ENCODE results near the gene GPRIN3.
"Not testable (repeated sequence)": the region's sequence is repeated elsewhere in the genome, so short reads cannot be mapped to it uniquely, and the experiment has no call there.

Gene GPRIN3

DNA sequence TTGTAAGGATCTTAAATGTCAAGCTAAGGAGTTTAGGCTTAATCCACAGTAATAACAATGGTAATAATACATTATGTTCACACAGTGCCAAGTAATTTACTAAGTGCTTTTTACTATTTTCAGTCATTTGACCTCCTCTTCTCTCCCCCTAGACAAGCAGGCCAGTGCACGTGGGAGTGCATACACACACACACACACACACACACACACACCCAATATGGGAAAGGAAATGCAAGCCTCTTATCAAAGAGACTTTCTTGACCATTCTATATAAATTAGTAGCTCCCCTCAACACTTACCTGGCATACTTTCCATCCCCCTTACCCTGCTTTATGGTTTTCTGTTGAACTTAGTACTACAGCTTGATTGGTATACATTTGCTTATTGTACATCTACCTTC lies 3.8 kb upstream of the GPRIN3 start:
- DNase-seq: no peak

DNA sequence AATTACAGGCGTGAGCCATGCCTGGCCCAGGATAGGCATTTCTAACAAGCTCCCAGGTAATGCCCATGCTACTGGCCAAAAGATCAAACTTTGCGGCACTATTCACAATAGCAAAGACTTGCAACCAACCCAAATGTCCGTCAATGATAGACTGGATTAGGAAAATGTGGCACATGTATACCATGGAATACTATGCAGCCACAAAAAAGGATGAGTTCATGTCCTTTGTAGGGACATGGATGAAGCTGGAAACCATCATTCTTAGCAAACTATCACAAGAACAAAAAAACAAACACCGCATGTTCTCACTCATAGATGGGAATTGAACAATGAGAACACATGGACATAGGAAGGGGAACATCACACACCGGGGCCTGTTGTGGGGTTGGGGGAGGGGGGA lies 1.6 kb upstream of the GPRIN3 start:
- not testable (repeated sequence) for DNase-seq

DNA sequence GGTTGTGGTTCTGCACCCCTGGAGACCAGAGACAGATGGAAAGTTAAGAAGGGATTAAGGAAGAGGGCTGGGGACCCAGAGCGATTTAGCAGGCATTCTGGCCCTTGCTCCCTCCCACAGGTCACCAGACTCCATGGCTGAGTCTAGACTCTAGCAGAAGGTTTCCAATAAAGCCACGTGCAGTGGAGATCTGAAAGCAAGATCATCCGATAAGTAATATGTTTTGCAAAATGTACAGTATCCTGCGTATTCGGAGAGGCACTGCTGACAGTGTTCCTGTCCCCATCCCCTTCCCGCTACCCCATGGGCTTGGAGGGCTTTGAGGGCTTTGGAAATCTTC lies 531 bp upstream of the GPRIN3 start:
- no peak for DNase-seq

DNA sequence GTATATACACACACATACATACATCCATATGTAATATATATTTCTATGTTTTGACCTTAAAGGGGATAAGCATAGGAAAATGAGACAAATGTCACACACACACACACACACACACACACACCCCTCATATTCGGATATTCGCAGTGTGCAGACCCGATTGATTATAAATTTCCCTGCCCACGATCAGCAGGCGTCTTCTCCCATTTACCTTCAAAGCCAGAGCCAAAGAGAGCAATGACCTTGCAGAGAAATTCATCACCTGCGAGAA lies 488 bp downstream of the GPRIN3 start:
- DNase-seq: no peak

DNA sequence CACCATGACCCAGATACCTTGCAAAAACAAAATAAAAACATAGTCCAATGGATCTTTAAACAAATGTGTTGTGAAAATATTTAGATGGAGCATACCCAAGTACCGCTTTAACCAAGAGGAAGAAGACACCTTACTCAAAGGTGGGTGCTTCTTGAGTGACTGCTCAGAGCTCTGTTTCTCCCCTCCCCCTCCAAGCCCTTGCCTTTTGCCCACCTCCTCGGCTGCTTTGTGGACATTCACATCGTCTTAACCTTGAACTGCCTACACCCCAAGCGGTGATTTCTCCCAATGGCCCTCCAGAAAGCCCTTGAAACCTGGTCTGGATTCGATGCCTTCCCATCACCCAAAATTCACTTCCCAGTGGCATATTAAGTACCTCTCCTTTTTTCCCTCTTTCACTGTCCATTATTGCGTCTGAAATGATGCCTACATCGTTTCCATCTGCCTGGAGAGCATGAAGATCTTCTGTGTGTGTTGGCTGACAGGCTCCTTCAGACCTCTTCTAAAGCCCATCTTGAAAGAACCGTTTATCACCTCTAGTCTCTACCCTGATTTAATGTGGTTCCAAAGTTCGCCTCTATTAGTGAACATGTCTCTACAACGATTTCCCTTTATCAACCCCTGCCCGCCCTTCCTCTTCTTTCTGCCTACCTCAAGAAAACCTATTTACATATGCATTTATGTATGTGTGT lies 968 bp downstream of the GPRIN3 start:
- DNase-seq: no peak

DNA sequence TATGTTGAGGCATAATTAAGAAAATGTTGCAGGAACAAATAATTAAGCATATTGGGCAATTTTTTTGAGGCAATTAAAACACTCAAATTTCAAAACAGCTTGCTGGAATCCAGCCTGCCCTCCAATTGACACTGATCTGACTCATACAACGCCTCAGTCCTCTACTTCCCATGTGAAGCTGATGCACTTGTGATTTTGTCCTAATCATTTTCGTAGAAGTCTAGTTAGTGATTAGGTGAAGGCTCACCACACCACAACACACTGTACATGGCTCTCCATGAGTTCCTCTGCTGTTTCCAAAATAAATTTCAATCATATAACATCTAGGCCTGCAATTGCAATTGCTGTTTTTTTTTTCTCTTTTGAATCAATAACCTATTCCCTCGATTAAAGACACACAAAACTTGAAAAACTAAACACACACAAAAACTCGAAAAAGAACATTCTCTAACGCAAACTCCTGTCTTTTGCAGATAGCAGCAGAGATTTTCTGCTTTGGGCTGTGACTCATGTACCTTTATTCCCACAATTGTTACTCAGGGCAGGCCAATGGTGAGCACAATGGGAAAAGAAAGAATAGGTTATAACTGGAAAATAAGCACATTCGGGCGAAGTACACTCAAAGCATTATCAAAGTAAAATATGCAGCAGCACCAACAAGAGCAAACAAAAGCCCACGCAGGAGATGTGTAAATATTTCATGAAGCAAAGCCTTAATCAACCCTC lies 1.7 kb downstream of the GPRIN3 start:
- DNase-seq: no peak

DNA sequence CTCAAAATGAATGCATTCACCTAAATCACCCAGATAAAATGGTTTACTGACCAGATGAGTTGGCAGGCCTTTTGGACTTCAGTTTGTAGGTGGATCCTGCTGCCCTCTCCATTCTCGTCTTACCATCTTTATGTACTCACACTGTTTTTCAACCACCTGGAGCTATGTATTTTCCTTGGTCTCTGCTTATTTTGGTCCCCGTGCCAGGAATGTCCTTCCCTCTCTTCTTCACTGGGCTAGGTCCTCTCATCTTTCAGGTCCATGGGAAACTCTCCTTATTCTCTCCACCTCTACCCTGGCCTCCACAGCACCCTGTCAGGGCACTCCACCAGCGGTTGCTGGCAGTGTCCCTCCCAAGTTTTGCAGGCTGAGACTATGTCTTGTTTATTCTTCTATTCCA lies 2.6 kb downstream of the GPRIN3 start:
- DNase-seq: no peak

DNA sequence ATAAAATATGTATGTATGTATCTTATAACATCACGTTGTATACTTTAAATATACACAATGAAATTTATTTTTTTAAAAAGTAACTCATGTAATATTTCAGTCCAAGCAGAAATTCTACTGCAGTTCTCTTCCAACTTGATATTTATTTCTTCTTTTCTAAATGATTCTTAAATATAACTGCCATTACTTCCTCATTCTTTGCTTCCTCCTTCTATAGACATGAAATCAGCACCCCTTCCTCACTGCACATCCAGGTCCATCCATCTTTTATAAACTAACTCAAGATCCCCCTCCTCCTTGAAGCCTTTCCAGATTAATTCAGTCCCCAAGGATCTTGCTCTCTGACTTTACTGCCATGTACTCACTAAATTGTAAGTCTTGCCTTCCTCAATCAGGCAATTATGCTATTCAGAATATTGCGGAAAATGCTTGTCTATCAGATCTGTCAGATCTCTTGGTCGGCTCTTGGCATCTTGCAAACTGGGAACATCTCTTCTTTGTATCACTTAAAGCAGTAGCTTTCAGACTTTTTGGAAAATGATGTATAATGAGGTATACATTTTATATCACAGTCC lies 3.7 kb downstream of the GPRIN3 start:
- DNase-seq: no peak

DNA sequence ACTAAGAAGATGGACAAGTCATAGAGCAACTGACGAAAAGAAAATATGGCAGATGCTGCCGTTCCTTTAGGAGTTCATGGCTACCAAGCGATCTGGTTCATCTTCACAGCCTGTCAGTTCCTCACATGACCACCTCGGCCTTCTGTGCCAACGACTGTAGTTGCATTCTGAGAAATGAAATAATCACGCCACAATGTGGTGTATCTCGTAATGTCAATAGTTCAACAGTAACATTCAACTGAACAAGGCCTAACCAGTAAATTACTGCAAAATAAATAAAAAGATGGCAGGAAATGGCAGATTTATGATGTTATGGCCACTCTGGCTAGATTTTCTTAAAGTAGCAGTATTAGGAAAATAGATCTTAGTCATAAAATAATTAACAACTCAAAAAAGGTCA lies 4.4 kb downstream of the GPRIN3 start:
- DNase-seq: no peak

DNA sequence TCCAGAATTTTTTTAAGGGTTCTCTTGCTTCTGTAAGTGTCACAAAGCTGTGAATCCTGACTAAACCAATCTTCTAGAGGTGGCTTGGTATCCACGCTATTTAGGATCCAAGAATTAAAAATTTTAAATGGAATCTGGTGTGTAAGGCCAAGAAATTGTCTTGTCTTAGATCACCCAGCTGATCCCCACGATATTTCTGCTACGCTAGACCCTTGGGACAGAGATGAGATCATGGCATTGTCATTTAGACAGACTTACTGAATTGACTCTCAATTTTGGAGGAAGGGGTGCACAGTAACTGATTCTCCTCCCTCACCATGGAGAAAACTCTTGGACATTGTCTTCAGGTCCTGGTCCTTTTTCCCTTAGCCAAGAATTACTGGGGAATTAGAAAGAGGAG lies 5.7 kb downstream of the GPRIN3 start:
- DNase-seq: no peak

DNA sequence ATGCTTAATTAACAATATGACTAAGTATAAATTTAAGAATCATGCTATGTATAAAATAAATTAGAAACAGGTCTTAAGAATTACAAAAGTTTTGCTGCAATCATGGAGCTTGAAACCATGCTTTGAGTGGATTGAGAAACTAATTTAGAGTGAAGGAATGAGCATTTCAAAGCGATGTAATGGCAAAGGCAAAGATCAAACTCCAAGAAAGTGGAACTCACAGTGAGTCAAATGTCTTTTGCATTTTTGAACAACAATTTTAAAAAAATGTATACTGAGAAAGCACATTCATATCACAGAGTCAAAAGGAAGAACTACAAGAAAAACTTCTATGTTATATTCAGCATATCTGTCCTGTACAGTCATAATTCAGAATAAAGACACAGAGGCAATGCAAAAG lies 6.6 kb downstream of the GPRIN3 start:
- no peak for DNase-seq

DNA sequence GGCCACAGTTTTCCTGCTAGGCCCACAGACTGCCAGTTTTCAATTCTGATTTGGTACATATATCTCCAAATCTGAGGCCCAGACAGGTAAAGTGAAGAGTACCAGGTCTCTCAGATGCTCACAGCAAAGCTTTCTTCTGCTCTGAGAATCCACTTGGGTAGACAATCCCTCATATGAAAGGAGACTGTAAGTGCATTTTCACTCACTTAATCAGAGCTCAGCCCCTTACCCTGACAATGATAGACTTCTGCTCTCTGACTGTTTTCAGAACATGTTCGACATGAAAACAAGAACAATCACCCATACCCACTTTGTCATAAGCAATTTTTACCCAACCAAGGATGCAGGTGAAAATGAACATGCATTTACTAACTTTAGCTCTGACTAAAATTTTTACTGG lies 7.1 kb downstream of the GPRIN3 start:
- DNase-seq: no peak

DNA sequence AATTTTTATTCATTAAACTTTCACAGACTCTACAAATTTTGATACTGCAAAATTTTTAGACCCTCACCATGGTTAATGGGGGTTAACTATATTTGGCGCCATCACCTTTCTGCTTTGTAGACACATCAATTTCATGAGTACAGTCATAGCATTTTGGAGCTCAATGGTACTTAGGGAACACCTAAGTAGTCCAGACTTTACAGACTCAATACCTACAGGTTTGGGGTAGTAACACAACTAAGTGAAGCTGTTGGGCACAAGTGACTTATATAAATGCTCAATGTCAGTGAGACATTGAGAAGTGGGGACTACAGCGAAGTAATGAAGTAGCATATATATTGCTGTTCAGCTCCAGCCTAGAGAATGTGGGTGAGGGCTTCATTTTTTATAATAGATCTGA lies 7.5 kb downstream of the GPRIN3 start:
- DNase-seq: no peak

DNA sequence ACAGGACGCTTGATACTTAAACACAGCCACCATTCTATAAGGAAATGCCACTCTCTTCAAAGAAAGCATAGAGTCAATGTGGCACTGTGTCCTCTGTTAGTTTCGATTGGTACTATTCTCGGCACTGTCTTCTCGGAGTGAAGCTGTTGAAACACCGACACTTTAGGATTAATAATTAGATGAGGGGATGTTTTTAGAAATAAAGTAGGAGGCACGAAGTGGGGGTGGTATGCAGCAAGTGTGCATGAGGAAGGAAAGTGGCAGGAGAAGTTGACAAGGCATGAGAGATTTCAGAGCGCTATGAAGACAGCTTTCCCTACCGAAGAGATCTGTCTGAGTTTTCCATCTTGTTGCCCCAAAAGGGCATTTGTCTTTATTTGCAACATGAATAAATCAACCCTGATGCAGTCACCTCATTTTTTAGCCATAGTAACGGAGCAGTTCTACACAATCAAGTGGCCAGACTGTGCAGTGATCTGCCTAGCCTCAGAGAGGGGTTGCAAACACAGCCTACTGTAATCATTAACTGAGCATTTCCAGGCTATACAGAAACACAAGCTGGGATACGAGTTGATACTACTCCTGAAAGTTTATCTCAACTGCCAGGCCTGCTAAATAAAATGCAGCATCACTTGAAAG lies 8.3 kb downstream of the GPRIN3 start:
- DNase-seq: no peak

DNA sequence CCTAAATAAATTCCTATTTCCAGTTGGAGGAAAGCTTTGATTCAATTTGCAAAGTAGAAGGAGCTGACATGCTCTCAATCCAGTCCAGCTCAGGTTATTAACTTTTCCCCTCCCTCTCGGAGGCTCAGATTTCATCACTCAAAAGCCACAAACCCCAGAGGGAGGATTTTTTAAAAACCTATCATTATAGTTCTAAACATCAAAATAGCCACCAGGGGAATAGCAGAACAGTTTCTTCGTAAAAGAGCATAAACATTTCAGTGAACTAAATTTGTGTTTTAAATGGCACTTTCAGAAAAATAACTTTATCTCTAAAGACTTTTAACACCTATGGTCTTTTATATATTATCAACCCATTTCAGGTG lies 8.8 kb downstream of the GPRIN3 start:
- peak; percentile 20 for DNase-seq

DNA sequence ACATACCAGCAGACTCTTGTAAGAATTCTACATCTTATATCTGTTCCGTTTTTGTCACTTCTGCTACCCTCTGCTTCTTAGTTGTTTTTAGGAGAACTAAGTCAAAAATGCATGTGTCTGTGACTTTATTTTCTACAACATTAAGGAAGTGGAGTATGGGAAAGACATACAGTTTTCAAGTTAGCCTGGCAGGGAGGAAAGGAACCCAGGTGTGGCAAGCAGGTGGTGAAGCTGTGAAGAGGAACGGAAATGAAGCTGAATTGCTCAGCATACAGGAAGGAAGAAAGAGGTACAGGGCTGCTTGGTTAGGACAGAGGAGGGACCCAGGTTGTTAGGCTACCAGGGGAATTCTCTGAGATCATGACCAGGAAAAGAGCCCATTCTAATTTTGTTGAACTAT lies 9.4 kb downstream of the GPRIN3 start:
- DNase-seq: no peak

DNA sequence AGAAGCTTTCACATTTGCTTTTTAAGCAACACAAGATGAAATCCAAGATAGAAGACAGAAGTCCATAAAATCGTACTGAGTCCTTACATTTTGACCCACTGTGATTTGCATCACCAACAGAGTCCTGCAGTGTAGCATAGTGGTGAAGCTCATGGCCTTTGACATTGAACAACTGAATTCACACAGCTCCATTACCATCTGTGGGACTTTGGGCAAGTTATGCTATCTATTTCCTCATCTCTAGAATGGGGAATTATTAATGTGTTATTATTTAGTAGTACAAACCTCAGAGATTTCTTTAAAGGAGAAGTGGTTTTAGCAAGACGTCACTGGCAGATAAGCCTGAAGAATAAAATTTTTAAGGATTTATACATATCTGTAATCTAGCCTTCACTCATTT lies 10.7 kb downstream of the GPRIN3 start:
- DNase-seq: no peak

DNA sequence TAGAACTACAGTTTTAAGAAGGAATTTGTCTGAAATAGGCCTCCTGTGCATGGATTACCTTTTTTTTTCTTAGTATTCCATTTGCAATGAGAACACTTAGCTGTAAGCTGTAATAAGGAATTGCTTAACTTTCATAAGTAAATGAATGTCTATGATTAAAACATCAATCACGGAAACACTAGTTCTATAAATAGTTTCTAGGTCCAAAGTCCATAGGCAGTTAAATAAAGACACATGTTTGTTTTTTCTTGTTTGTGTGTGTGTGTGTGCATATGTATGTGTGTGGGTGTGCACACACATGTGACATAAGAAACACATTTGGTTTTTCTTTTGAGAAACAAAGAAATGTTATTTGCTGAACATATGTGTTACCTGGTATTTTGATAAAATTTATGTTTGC lies 11.2 kb downstream of the GPRIN3 start:
- DNase-seq: no peak

DNA sequence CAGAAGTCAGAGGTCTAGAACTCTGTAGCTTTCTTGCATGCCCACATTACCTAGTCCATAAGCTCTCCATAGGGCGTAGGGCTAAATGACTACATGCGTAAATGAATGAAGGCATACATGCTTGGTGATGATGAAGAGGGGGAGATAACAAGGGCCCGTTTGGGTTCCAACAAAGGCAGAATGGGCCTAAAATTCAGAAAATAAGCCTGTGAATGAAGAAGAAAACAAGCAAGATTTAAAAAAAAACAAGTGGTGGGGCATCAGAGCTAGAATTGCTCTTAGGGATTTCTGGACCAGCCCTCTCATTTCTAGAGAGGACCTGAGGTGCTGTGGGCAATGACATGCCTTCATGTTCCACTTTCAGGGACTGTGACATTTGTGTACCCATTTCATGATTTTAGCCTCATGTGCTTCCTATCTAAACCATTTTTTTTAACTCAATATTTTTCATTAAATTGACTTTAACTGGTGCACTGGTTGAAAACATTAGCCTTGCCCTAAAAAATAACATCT lies 12.1 kb downstream of the GPRIN3 start:
- DNase-seq: no peak

DNA sequence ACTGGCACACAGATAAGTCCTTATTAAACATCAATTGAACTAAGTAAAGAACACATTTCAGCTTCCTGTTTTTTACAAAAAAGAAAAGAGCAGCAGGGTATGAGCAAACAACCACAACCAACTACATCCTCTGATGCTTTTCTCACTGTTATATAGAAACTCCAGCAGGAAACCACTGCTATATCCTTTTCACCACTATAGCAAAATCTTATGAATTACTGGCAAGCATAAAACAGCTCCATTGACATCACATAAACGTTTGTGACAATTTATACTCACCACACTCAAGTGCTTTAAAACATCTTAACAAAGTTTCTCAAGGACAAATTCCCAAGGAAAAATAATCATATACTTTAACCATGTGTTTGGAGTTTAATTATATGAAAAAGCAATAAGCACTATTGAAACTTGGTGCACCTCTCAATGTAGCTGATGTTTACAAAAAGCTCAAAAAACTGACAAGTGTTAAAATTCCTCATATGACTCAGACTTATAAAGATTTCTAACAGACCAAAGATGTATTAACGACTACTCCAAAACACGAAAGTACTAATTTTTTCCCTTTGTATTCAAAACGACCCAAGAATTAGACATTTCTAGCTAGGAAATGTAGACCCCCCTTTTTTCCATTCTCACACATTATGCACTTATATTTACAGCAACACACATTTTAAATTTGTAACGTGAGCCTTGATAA lies 12.9 kb downstream of the GPRIN3 start:
- no peak for DNase-seq

DNA sequence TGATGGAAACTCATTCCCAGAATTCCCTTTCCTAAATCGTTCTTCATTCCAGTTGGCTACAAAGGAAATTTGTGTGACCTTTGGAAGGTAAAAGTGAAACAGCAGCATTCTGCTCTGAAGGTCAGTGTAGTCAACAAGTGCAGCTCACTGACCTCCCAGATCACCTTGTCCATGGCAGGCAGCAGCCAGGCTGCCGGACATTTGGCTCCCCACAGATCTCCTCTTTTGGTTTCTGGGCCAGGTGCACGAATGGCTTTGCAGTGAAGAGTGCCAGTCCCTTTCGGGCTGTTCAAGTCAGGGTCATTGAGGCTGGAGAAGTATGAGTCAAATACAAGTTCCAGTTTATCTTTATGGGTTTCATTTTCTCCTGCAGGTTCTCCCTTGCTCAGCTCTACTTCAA lies 14.3 kb downstream of the GPRIN3 start:
- no peak for DNase-seq

DNA sequence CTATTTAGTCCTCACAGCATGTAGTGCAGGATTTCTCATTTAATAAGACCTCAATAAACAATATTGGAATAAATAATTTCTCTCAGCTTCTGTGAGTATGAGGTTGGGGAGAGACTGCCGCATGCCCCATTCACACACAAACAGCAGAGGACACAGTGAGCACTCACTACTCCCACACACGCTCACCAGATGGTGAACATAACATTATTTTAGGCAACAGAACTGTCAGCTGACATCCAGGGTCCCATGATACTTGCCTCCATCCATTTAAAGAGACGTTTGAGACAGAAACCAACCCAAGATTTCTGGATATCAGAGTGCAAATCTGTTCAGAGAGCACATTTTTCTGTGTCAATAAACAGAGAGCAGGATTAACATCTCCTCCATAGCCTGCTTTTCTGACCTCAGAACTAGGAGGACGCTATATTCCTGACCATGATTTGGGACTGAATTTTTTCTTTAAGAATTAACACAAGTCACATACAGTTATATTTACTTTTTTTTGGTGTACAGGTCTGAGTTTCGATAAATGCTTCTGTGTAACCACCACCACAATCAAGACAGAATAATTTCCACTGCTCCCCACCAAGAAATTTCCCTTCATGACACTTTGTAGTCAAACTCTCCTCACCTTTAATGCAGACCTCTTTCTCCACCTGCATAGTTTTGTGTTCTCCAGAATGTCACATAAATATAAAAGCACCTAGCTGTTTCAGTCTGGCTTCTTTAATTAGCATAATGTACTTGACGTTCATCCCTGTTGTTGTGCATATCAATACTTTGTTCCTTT lies 16.7 kb downstream of the GPRIN3 start:
- no peak for DNase-seq

DNA sequence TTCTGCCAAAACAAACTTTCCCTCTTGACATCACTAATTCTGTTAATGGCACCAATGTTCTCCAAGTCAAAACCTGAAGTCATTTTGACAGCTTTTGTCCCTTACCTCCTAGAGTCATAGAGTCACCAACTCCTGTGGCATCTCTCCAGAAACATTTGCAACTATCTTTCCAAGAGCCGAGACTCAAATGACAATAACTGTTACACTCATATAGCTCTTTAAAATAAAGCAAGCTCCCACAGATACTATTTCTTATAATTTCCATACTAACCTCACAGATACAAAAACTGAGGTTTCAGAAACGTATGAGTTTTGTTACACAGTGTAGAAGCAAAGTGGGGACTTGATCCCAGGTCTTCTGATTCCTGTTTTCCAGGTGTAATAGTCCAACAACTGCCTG lies 18.3 kb downstream of the GPRIN3 start:
- DNase-seq: no peak
